Measurements from ENCODE around the gene TGM2.

Gene TGM2

DNA sequence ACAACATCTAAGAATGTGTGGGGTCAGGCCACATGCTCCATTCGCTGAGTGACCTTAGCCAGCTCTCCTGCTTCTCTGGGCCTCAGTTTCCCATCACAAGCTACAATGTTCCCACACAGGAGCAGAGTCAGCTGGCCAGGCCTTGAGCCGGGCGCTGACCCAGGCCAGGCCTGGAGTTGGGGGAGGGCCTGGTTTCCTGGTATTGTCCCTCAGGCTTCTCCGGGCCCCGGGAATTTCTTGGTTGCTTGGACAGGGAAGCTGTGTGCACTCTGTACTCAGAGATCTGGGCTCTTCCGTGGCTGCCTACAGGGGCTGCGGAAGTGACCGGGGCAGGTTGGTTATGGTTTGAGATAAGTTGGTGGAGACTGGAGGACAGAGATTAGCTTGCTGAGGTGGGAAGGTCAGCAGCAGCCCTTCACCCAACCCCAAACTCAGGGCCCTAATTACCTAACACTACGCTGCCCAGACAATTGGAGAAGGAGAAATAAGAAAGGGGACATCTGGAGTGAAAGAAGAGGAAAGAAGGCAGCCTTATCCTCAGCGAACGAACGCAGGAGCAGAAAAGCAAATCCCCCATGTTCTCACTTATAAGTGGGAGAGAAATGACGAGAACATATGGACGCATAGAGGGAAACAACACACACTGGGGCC is 6.2 kb downstream of the TGM2 start:
- DNase-seq, result no peak

DNA sequence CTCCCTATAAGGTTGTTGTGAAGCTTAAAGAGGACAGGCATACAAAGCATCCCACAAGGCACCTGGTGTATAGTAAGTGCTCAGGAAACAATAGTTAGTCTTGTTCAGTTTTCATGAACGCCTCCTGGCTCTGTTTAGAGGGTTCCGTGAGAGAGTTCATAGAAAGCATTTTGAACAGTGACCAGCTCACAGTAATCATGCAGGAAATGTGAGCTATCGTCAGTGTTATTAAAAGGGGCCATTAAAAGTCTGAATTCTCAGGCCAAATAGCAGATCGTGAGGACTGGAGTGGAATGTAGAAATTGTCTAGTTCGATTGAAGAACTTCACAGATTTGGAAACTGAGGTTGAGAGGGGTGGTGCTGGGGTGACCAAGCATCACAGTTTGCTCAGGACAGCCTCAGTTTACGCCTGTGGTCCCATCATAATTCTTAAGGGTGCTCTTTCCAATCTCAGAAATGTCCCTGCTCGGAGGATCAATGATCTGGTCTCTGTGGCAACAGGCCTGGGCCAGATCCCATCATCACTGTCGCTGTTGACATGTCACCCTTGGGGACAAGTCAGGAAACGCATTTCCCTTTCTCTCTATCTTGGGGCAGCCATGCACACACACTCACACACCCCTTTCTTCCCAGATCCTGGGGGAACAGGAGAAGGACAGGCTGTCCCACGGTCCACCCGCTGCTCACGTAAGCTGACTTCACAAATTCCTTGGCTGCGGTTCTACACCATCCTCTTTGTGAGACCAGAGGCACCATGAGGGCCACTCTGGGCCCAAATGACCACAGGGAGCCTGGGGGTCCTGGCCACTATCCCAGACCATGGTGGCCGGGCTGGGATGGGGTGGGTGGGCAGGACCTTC is 7.2 kb downstream of the TGM2 start:
- DNase-seq, result no peak

DNA sequence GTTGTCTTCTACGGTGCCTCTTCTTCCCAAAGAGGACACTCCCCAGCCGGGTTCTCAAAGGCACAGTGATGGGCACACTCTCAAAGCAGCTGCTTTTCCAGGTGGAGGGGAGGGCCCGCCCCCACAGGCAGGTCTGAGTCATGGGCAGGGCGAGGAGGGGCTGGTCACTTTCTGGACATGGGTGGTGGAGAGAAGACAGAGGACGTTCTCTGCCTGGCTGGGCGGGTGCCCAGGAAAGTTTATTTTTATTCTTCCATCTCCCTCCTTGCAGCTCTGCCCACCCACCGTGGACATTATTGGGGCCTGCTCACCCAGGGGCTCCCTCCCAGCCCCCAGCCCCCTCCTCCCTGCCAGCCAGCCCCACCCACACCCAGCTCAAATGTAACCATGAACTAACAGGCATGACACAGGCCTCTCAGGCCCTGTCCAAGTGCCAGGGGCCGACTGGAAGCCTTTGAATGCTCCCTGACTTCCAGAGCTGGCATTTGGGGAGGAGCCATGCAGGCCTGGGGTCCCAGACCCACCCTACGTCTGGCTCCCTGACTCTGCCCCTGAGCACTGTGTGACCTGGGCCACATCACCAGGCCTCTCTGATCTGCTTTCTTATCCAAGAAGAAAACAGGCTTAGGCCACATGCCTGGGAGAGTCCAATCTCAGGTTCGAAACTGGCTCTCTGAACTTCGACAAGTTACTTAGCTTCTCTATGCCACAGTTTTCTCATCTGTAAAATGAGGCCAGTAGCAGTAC is 8.0 kb downstream of the TGM2 start:
- no peak for DNase-seq

DNA sequence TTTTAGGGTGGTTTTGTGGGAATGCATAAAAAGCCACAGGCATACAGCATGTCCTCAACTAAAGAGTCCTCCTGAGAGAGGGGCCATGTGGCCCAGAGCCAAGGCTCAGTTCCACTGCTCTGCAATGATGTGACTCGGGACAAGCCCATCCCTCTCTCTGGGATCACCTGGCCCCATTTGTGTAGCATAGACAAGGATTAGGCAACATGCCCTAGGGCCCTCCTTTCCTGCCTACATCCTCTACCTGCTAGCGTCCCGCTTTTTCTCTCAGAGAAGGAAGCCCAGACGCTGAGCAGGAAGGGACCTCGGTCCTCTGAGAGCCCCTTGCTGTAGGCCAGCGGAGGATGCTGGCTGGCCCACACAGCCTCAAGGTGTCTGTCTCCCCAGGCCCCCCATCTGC is 8.8 kb downstream of the TGM2 start:
- no peak for DNase-seq

DNA sequence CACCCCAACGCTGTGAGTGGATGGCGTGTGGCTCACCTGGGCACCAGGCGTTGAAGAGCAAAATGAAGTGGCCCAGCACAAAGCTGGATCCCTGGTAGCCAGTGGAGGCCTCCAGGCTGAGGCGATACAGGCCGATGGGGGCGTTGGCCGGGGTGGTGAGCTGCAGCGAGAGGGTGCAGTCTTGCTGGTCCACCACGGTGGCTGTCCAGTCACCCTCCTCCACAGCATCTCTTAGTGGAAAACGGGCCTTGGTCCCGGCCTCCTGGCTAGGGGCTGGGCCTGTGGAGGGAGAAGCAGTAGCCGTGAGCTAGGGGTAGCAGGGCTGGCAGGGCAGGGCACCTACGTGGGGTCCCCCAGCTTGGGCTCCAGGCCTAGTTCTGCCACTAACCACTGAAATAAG is 9.3 kb downstream of the TGM2 start:
- DNase-seq, result no peak

DNA sequence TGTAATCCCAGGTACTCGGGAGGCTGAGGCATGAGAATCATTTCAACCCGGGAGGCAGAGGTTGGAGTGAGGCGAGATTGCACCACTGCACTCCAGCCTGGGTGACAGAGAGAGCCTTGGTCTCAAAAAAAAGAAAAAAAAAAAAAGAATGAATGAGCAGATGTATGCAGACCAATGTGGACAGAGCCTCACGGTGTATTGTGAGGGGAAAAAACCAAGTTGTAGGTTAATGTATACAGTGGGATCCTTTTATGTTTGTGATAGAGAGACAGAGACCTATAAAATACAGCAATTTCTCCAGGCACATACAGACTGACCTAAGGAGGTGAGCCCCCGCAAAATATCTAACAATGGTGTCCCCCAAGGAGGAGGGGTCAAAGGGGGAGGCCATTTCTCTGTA is 11.7 kb downstream of the TGM2 start:
- DNase-seq, result no peak

DNA sequence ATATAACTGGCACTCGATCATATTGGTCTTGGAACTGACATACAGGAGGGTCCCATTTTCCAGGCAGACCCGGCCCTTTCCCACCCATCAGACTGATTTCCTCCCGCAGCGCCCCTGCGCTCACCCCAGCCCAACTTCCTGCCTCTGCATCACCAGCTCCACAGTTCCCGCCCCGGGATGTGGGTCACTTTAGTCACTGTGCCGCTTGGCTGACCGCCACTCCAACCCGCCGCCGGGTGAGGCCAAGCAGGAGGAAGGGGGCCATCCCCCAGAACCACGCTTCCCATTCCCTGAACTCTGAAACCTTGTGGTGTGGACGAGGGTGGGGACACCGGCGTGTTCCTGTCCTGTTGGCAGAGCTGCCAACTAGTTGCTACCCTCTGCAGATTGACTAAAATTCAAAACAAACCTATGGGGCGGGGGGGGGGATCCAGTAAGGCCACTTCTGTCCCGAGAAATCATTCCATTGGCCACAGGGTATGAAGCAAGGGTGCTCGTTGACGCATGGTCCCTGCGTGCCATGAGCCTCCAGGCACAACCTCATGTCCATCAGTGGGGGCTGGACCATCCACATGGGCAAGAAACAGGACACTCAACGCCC is 12.3 kb downstream of the TGM2 start:
- peak; percentile 85 for DNase-seq

DNA sequence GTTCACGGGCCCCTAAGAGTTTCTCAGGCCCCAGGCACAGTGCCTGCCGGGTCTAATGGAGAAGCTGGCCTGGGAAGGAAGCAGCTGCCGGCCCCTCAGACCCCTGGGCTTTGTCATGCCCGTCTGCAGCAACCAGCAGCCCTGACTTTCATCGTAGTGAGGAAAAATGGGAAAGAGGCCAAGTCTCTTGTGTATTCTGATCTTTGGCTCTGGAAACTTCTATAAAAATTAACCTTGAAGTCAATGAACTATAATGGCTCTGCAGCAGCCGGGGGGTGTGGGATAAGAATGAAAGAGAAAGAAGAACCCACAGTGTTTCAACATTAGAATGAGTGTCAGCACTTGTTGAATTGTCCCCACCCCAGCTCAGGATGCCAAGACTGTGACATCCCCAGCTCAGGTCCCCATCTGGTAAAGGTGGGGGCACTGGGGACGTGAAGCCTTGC is 12.9 kb downstream of the TGM2 start:
- peak; percentile 78 for DNase-seq

DNA sequence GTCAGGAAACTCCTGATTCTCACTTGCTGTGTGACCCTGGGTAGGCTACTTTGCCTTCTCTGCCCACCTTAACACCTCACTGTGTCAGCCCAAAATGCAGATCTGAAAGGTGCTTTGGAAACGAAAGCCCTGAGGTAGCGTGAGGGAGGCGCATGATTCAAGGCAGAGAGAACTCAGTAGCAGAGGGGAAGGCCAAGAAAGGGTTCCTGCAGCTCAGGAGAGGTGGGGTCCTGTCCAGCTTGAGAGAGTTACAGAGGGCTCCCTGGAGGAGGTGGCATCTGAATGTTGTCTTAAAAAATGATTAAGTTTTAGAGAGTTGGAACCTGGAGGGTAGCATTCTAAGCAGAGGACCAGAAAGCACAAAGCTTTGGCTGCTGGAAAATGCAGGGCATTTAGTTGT is 13.6 kb downstream of the TGM2 start:
- no peak for DNase-seq

DNA sequence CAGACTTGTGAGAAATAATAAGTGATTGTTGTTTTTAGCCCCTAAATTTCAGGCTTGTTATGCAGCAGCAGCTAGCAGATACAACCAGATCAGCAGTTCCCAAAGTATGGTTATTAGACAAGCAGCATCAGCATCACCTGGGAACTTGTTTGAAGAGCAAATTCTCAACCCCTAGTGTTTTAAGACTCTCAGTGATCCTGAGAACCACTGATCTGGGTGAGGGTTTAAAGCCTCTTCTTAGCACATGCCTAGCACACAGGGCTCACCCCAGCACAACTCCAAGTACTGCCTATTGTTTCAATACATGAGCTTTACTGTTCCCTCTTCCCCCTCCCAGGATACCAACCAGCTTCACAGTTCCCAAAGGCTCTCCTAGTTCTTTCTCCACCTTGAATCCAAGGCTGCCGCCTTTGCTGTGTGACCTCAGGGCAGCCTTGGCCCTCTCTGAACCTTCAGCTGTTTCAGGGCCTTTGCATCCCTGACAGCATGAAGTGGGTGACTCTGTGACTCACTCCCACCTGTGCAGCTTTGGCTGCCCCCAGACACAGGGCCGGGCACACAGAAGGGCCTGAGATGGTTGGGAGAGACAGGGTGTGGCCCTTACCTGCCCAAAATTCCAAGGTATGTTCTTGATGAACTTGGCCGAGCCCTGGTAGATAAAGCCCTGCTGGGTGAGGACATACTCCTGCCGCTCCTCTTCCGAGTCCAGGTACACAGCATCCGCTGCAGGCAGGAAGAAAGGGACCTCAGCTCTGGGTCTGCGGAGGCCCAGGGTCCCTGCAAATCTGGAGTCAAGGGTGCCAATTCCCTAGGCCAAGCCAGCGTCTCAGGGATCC is 14.5 kb downstream of the TGM2 start:
- no peak for DNase-seq

DNA sequence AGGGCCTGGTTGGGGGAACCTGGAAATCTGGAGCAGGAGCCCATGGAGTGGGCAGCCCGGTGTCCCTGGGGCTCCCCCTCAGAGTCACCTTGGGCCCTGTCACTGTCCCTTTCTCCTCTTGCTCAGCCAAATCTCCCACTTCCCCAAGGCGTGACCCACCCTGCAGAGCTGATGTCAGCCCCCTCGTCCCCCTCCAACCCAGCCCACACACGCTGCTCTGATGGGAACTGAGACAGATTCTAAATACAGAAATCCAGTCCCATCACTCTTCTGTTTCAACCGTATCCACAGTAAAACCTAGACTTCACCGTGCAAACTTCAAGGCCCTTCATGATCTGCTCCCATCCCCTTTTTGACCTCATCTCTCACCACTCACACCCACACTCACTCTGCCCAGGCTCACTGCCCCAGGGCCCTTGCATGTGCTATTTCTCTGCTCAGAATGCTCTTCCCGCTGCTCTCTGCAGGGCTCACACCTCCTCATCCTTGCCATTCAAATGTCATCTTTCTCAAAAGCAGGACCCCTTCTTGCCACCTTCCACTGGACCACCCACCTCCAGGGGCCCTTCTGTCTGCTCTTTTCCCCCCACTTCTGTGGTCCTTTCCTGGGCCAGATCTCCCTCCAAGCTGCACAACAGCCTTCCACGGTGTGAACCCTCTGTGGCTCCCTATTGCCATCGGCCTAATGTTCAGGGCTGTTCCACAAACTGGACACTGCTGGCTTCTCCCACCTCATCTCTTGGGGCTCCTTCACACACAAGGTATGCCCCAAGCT is 16.6 kb downstream of the TGM2 start:
- no peak for DNase-seq

DNA sequence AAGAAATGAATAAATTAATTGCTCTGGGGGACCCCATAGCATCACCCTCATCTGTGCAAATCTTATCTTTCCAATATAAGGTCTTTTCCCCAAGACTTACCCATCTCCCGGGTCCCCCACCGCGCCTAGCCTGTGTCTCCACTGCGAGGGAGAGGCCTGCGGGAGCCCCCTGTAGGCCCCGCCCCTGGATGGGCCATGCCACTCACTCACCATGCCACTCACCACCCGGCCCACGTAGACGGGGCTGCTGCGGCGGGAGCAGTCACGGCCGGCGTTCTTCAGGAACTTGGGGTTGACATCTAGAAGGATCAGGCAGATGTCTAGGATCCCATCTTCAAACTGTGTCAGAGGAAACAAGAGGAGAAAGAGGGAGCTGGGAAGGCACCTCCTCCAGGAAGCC is 17.3 kb downstream of the TGM2 start:
- DNase-seq, result no peak

DNA sequence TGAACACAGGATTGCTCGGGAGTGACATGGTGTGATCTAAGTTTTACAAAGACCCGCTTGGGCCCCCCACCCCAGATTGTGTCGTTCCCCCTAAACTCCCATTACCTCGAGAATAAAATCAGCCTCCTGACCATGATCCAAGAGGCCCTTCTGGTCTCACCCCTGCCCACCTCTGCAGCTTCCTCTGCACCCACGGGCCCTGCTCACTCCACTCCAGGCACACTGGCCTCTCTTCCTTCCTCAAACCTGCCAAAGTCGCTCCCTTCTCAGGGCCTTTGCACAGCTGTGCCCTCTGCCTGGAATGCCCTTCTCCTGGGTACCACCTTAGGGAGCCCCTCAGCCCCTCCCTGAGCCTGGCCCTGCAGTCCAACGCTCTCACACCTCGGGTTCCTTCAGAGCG is 17.9 kb downstream of the TGM2 start:
- DNase-seq, result no peak

DNA sequence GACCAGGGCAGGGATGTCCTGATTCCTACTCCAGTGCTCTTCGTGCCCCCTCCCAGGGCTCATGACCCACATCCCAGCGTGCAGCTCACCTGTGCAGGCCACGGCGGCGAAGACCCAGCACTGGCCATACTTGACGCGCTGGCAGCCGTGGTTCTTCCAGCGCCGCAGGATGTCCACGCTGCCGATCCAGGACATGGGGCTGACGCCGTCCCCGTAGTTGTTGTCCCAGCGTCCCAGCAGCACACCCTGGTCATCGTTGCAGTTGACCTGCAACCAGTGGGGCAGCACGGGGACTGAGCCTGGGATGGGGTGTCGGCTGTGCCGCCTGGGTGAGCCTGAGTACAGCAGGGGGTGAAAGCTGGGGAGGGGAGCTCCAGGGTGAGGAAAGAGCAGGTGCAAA is 18.4 kb downstream of the TGM2 start:
- DNase-seq, result no peak

DNA sequence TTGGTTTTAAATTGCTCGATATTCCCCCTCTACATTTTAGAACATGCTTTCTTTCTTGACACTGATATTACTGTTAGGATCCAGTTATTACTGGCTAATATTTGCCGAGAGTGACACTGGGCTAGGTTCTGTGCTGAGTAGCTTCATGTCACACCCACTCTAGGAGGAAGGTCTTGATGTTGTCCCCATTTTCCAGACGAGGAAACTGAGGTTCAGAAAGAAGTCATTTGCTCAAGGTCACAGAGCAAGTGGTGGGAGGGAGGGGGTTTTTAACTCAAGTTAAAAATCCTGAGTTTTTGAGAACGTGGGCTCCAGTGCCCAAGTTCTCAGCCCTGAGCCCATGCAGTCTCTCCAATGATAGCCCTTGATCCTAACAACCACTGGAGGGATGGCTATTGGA is 18.9 kb downstream of the TGM2 start:
- no peak for DNase-seq

DNA sequence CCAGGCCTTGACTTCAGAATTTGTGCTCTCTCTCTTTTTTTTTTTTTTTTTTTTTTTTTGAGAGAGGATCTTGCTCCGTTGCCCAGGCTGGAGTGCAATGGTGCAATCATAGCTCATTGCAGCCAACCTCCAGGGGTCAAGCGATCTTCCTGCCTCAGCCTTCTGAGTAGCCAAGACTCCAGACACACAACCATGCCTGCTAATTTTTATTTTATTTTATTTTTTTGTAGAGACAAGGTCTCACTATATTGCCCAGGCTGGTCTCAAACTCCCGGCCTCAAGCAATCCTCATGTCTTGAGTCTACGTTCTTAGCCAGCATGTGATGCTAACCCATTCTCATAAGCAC is 19.4 kb downstream of the TGM2 start:
- no peak for DNase-seq

DNA sequence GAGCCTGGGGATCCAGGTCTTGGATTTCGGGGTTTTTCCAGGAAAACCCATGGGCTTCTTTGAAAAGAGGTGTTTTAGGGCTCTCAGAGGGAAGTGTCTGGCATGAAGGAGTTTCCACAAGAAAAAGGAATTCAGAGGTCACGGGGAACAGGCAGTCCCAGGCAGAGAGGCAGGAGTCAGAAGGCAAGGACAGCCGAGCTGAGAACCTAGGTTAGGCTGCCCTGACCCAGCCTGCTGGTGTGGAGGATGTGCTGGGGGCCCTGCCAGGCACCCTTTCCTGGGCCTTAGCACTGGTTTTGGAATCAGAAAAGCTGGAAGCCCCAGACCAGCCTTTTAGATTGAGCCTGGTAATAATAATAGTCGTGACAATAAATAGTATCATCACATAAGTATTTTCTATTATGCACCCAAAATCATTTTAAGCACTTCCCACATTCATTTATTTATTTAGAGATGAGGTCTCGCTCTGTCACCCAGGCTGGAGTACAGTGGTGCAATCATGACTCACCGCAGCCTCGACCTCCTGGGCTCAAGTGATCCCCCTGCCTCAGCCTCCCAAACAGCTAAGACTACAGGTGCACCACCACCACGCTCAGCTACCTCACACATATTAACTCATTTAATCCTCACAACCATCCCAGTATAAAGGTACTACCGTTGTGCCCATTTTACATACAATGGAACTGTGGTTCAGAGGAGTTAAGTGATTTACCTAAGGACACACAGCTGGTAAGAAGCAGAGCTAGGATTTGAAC is 19.9 kb downstream of the TGM2 start:
- DNase-seq, result peak; percentile 25

DNA sequence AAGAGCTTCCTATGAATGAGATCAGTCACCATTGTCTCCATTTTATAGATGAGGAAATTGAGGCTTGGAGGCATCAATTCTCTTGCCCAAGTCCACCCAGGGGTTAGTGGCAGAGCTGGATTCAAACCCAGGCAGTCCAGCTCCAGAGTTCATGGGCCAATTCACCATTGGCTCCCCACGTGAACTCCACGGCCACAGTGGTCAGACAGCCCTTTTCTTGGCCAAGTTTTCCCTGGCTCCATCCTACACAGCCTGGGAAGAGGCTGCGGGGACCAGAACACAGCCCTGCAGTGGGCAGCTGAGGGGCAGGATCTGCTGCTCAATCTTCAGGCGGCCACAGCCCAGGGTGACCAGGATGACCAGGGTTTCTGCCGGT is 20.5 kb downstream of the TGM2 start:
- no peak for DNase-seq

DNA sequence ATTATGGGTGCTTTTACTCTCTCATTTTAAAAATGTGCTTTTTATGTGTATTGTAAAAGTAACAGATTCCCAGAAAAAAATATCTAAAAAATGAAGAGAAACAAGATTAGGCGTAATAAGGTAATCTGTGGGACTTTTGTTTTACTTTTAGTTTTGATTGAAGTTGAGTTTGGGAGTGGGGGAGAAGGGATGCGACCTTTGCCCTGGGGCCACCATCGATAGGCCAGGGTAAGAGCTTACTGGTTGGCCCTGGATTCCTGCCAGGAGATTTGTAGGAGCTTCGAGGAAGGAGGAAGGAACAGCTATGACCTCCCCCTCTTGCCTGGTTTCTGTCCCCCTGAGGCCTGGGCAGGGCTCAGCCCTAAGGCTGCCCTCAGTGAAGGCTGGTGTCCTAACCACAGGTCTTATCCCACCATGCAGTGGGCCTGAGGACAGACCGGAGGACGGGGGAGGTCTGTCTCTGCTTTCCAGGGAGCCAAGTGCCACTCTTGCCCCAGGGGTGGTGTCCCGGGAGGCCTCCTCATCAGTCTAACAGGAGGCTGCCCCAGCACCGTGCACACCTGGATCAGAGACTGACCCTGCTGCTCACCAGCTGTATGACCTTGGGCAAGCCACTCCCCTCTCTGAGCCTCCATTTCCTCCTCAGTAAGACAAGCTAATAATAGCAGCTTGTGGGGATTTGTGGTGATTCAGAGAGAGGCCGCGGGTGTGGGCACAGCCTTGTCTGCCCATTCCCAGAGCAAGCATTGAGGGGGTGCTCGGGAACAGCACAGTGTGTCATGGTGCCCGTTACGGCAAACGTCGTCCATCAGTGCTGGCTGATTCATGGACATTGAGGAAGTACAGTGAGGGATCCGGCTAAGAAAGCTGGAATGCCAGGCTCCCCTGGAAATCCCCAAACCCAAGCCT is 21.2 kb downstream of the TGM2 start:
- peak; percentile 88 for DNase-seq

DNA sequence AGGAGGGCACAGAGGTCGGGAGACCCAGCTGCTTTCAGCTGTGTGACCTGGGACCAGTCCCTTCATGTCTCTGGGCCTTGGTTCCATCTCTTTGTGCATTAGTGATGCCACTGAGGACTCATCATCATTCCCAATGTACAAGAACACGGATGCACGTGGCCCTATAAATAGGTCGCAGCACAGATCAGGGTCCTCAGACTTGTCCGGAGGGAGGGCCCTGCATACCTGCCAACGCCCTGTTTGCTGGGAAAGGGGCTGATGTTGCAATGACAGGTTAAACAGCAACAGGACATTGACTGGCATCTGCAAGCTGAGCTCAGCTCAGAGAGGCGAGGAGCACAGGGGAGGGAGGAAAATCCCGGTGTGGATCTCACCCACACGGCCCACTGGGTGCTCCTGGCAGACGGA is 21.8 kb downstream of the TGM2 start:
- peak; percentile 38 for DNase-seq

All from MV-4-11 (cell line).